Dendritic cell treated with granulocyte-macrophage colony-stimulating factor and Interleukin-4, amounts not matched to agents 40 ng/mL and 50 ng/mL, for 4 days (primary cell): ENCODE measurements around the gene PPT2.
"Not testable (repeated sequence)": the region's sequence is repeated elsewhere in the genome, so short reads cannot be mapped to it uniquely, and the experiment has no call there.

Experiments used
- H3K27ac Mint-ChIP-seq: one replicate; pipeline ENCODE4 v1.8.0; 2022; ENCODE audit warnings: mild to moderate bottlenecking, mixed read lengths
- H3K27me3 Mint-ChIP-seq: one replicate; pipeline ENCODE4 v1.8.0; 2022; ENCODE audit warnings: mild to moderate bottlenecking, mixed read lengths
- H3K36me3 Mint-ChIP-seq: one replicate; pipeline ENCODE4 v1.8.0; 2022; ENCODE audit warnings: low read depth, mixed read lengths
- H3K4me1 Mint-ChIP-seq: one replicate; pipeline ENCODE4 v1.8.0; 2022; ENCODE audit warnings: low read depth, mixed read lengths
- H3K4me3 Mint-ChIP-seq: one replicate; pipeline ENCODE4 v1.8.0; 2022; ENCODE audit warnings: mild to moderate bottlenecking, moderate library complexity, mixed read lengths
- H3K9me3 Mint-ChIP-seq: one replicate; pipeline ENCODE4 v1.8.0; 2022; ENCODE audit warnings: mixed read lengths
- intact Hi-C: fragments of 100-400 bp; cut with micrococcal nuclease; formaldehyde crosslinking; loops from one replicate; pipeline ENCODE4 v1.15.0; 2022

Gene PPT2

DNA sequence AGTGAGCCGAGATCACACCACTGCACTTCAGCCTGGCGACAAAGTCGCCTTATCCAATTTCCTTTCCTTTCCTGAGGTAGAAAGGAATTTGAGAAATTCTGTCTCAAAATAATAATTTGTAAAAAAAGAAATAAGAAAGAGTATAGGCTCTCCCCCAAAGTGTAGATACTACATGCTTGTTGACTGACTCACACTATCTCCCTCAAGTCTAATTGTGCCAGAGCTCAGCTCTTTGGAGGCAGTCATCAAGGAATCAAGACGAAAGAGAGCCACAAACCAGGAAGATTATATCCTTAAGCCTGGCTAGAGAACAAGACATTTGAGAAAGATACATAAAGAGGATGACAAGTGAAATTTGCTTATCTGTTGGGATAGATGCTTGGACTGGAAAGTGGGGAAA, 20.2 kb upstream of the PPT2 start:
- Mint-ChIP-seq H3K4me1 (peaks cover 12% of the 10 kb centered on the region), H3K36me3 (no peaks in the 10 kb centered on the region), H3K27me3 (peaks cover 18% of the 10 kb centered on the region), H3K27ac (no peak overlapping the region), H3K4me3 (no peak overlapping the region), H3K9me3 (no peaks in the 10 kb centered on the region)
- intact Hi-C loops, result no loop called here

DNA sequence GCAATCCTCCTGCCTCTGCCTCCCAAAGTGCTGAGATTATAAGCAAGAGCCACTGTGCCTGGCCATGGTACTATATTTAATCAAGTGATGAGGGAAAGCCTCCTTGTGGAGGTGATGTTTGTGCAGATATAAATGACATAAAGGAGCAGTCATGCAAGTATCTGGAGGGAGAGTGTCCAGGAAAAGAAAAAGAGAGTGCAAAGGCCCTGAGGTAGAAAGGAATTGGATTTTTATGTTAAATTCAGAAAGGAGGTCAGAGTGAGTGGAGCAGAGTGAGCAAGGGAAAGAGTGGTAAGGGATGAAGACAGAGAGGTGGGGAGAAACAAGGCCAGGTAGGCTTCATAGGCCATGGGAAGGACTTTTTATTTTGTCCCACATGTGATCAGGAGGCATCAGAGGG, 16.5 kb upstream of the PPT2 start:
- Mint-ChIP-seq H3K27me3 (peaks cover 24% of the 10 kb centered on the region), H3K4me1 (peaks cover 10% of the 10 kb centered on the region), H3K4me3 (no peak overlapping the region), H3K9me3 (no peaks in the 10 kb centered on the region), H3K27ac (no peak overlapping the region), H3K36me3 (no peaks in the 10 kb centered on the region)
- intact Hi-C loops, result no loop called here

DNA sequence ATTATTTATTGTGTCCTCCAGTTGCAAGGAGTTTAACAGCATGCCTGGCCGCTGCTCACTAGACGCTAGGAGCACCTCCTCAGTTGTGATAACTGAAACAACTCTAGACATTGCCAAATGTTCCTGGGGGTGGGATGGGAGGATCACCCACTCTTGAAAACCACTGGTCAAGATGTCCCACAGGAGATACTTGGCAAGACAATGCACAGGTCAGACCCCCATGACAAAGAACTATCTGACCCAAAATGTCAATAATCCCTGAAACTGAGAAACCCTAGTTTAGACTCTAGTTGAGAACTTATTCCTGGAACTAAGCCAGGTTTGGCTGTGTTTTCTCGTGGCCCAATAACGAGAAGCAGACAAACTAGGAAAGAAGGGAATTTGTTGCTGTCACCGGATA, 14.4 kb upstream of the PPT2 start:
- no peak overlapping the region for H3K4me3 Mint-ChIP-seq
- H3K27ac Mint-ChIP-seq, result no peak overlapping the region
- H3K27me3 Mint-ChIP-seq, result peaks cover 17% of the 10 kb centered on the region
- intact Hi-C loops, result no loop called here
- H3K9me3 Mint-ChIP-seq, result no peaks in the 10 kb centered on the region
- H3K36me3 Mint-ChIP-seq, result no peaks in the 10 kb centered on the region
- peaks cover 10% of the 10 kb centered on the region for H3K4me1 Mint-ChIP-seq

- Mint-ChIP-seq H3K9me3 (no peaks in the 10 kb centered on the region), H3K36me3 (no peaks in the 10 kb centered on the region), H3K27ac (no peak overlapping the region), H3K4me3 (no peak overlapping the region), H3K27me3 (peaks cover 12% of the 10 kb centered on the region), H3K4me1 (peaks cover 10% of the 10 kb centered on the region)
- intact Hi-C loops, result no loop called here
Observed at GRCh38 chr6:32140420-32141046, 13.4 kb upstream of the PPT2 start.

DNA sequence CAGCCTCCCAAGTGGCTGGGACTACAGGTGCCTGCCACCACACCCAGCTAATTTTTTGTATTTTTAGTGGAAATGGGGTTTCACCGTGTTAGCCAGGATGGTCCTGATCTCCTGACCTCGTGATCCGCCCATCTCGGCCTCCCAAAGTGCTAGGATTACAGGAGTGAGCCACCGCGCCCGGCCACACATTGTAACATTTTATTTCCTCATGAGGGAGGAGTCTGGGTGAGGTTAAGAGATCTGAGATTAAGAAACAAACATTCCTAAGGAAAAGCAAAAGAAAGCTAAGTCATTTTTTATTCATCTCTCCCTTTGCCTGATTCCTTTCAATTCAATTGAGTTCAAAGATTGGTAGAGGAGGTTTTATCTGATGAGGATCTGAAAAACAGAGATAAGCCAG, 9.7 kb upstream of the PPT2 start:
- H3K4me1 Mint-ChIP-seq, result peaks cover 27% of the 10 kb centered on the region
- intact Hi-C loops, H3K4me3 Mint-ChIP-seq, H3K9me3 Mint-ChIP-seq, H3K27ac Mint-ChIP-seq, H3K36me3 Mint-ChIP-seq: not testable (repeated sequence)
- H3K27me3 Mint-ChIP-seq, result peaks cover 43% of the 10 kb centered on the region

GRCh38 chr6:32146287-32146686, 7.7 kb upstream of the PPT2 start:
- Mint-ChIP-seq H3K4me1 (peaks cover 30% of the 10 kb centered on the region), H3K9me3 (no peaks in the 10 kb centered on the region), H3K27ac (no peak overlapping the region), H3K27me3 (peaks cover 61% of the 10 kb centered on the region), H3K36me3 (no peaks in the 10 kb centered on the region), H3K4me3 (no peak overlapping the region)
- intact Hi-C loops, result no loop called here

GRCh38 chr6:32146687-32147086, 7.3 kb upstream of the PPT2 start:
- Mint-ChIP-seq H3K4me1 (peaks cover 31% of the 10 kb centered on the region), H3K36me3 (no peaks in the 10 kb centered on the region), H3K9me3 (no peaks in the 10 kb centered on the region), H3K4me3 (no peak overlapping the region), H3K27ac (no peak overlapping the region), H3K27me3 (peaks cover 63% of the 10 kb centered on the region)
- intact Hi-C loops, result no loop called here

DNA sequence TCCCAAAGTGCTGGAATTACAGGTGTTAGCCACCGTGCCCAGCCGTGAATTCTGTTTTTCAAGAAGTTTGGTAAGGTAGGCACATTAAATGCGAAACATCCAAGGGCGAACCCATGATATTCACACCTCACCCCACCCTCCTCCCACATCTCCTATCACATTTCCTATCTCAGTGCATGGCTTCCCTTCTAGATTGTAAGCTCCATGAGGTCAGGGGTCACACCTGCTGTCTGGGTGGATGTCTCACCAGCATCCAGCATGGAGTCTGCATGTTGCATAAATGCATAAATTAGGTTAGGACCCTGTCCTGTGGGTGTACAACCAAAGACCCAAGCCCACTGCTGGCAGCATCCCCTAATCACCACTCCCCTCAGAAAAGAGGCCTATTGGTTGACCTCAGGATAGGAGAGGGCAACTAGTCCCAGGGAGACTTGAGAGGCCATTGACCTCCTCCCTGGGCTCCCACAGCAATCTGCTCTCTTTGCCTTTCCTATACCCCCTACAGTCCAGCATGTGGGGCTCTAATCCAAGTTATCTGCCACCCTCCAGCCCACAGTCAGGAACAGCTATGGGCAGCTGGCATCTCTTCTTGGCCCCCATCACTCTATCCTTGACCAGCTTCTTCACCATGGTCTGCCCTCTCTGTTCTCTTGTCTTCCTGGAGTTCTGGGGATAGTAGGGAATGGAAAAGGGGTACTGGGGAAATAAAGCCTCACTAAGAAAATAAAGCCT, 6.4 kb upstream of the PPT2 start:
- H3K27me3 Mint-ChIP-seq, result peaks cover 67% of the 10 kb centered on the region
- intact Hi-C loops, result no loop called here

DNA sequence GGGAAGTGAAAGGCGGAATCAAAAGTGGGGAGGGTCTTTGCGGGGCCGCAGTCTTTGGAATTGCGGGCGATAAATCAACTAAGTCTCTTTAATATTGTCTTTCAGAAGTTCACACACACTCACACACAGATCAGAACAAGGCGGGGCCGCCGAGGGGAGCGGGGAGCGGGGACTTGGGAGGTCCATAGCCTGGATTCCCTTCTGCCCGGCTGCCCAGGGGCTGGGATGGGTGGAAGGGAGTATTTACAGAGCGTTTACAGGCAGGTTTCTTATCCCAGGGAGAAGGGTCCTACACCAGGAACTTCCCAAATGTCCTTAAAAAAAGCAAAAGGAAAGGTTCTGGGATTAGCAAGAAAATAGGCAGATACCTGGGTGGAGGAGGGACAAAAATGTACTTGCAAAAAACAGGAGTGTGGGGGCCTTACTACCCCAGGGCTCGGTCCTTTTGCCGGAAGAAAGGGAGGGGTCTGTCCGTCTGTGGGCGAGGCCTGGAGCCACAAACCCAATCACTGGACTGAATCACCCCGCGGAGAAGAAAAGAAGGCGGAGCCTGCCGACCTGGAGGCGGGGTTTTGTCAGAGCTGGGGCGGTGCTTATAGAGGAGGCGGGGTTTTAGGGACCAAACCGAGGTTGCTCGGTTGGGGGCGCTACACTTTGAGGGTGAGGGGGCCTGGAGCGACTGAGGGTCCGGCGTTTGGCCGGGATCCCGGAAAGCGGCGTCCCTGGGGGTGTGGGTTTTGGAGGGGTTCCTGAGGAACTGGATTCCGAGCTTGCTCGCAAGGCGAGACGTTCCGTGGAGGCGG, 5.5 kb upstream of the PPT2 start:
- Mint-ChIP-seq H3K9me3 (no peaks in the 10 kb centered on the region), H3K4me3 (peak overlapping the region; percentile 80), H3K4me1 (peaks cover 31% of the 10 kb centered on the region), H3K36me3 (no peaks in the 10 kb centered on the region), H3K27ac (peak overlapping the region; percentile 69), H3K27me3 (peaks cover 76% of the 10 kb centered on the region)
- intact Hi-C loops, result no loop called here

More for the DNA sequence above, 6.4 kb upstream of the PPT2 start:
- Mint-ChIP-seq H3K4me3 (peak overlapping the region; percentile 80), H3K27ac (peak overlapping the region; percentile 69), H3K36me3 (no peaks in the 10 kb centered on the region), H3K9me3 (no peaks in the 10 kb centered on the region), H3K4me1 (peaks cover 24% of the 10 kb centered on the region)

GRCh38 chr6:32149092-32149755, 4.7 kb upstream of the PPT2 start:
- Mint-ChIP-seq H3K27ac (peak overlapping the region; percentile 69), H3K36me3 (no peaks in the 10 kb centered on the region)
- intact Hi-C loops, result no loop called here

GRCh38 chr6:32149932-32150870, 3.7 kb upstream of the PPT2 start:
- intact Hi-C loops, result no loop called here
- no peaks in the 10 kb centered on the region for H3K9me3 Mint-ChIP-seq
- H3K27ac Mint-ChIP-seq, result no peak overlapping the region
- H3K4me3 Mint-ChIP-seq, result no peak overlapping the region
- H3K4me1 Mint-ChIP-seq, result peaks cover 48% of the 10 kb centered on the region
- H3K36me3 Mint-ChIP-seq, result no peaks in the 10 kb centered on the region
- H3K27me3 Mint-ChIP-seq, result peaks cover 91% of the 10 kb centered on the region

More at GRCh38 chr6:32149092-32149755, 4.7 kb upstream of the PPT2 start:
- Mint-ChIP-seq H3K4me3 (peak overlapping the region; percentile 80), H3K4me1 (peaks cover 39% of the 10 kb centered on the region), H3K9me3 (no peaks in the 10 kb centered on the region), H3K27me3 (peaks cover 81% of the 10 kb centered on the region)

- H3K4me3 Mint-ChIP-seq, result no peak overlapping the region
- H3K27ac Mint-ChIP-seq, result no peak overlapping the region
- H3K27me3 Mint-ChIP-seq, result peaks cover 88% of the 10 kb centered on the region
- H3K4me1 Mint-ChIP-seq, result peaks cover 53% of the 10 kb centered on the region
- intact Hi-C loops, result no loop called here
- H3K9me3 Mint-ChIP-seq, result no peaks in the 10 kb centered on the region
- no peaks in the 10 kb centered on the region for H3K36me3 Mint-ChIP-seq
Observed at GRCh38 chr6:32151181-32151862, 2.6 kb upstream of the PPT2 start.
